IMR-90 (cell line): ENCODE measurements around the gene GARS1. TPM values are rescaled to one million over a fixed set of nuclear protein-coding genes. Genes with fewer than 3 reads are reported as not detected.

Source experiments
- ATAC-seq: fragments of 200-7000 bp; cut with Tn5 transposase; 2 replicates; pipeline ENCODE4 v1.9.1; 2020; ENCODE audit warnings: low read depth, mild to moderate bottlenecking, moderate library complexity
- BruUV-seq: library from RNA; stranded (reverse); fragments of 400-500 nt; replicated peaks from 2 replicates; lab custom pipeline; 2021; lab: Mats Ljungman, UMichigan
- CTCF ChIA-PET: fragments of 300-600 bp; formaldehyde crosslinking; extraction: SDS; loops from one replicate; lab custom pipeline; 2021; ENCODE audit warnings: antibody characterized with exemption; lab: Yijun Ruan, JAX
- POLR2A ChIA-PET: fragments of 300-600 bp; sonication (Branson Sonifier 250); formaldehyde crosslinking; loops from one replicate; lab custom pipeline; 2022; ENCODE audit warnings: antibody characterized with exemption; ENCODE audit not compliant: unreplicated experiment; lab: Charles Lee
- DNase-seq: peaks from one replicate; pipeline ENCODE4 v3.0.0; 2013
- H2AFZ ChIP-seq: replicated peaks from 2 replicates; pipeline ENCODE3; 2013; ENCODE audit warnings: low read length, mild to moderate bottlenecking; ENCODE audit not compliant: poor library complexity
- H2AK5ac ChIP-seq: 2 replicates; pipeline ENCODE4 v1.6.1; 2013; ENCODE audit warnings: low read depth, low read length, inconsistent platforms
- H2AK9ac ChIP-seq: replicated peaks from 2 replicates; pipeline ENCODE3; 2013; ENCODE audit warnings: mild to moderate bottlenecking, low read depth, low read length, moderate library complexity; ENCODE audit not compliant: poor library complexity
- H2BK120ac ChIP-seq: 2 replicates; pipeline ENCODE4 v1.6.1; 2013; ENCODE audit warnings: low read depth, low read length, inconsistent platforms
- H2BK15ac ChIP-seq: 3 replicates; pipeline ENCODE4 v1.6.1; 2013; ENCODE audit warnings: low read depth, low read length, inconsistent platforms
- H2BK20ac ChIP-seq: 2 replicates; pipeline ENCODE4 v1.6.1; 2013; ENCODE audit warnings: low read depth, mild to moderate bottlenecking, inconsistent platforms, low read length, moderate library complexity
- H2BK5ac ChIP-seq: 2 replicates; pipeline ENCODE4 v1.6.1; 2013; ENCODE audit warnings: mild to moderate bottlenecking, low read depth, low read length, inconsistent platforms; ENCODE audit not compliant: poor library complexity, severe bottlenecking
- H3K14ac ChIP-seq: replicated peaks from 2 replicates; pipeline ENCODE4 v1.6.1; 2013; ENCODE audit warnings: low read depth, low read length, inconsistent platforms
- H3K18ac ChIP-seq: 2 replicates; pipeline ENCODE4 v1.6.1; 2013; ENCODE audit warnings: low read depth, low read length, control low read depth
- H3K23ac ChIP-seq: 2 replicates; pipeline ENCODE4 v1.6.1; 2013; ENCODE audit warnings: low read depth, low read length, inconsistent platforms
- H3K27ac ChIP-seq: 2 replicates; pipeline ENCODE4 v1.5.1; 2013; ENCODE audit warnings: mild to moderate bottlenecking, control low read depth, low read length; ENCODE audit not compliant: insufficient read depth
- H3K27me3 ChIP-seq: 2 replicates; pipeline ENCODE4 v1.6.1; 2013; ENCODE audit warnings: low read length; ENCODE audit not compliant: control insufficient read depth, insufficient read depth
- H3K36me3 ChIP-seq: 2 replicates; pipeline ENCODE4 v1.6.1; 2013; ENCODE audit warnings: low read length, mixed read lengths; ENCODE audit not compliant: control insufficient read depth, insufficient read depth
- H3K4ac ChIP-seq: 2 replicates; pipeline ENCODE4 v1.6.1; 2013; ENCODE audit warnings: low read depth, low read length, inconsistent platforms
- H3K4me1 ChIP-seq: 2 replicates; pipeline ENCODE4 v1.6.1; 2013; ENCODE audit warnings: low read length, mixed read lengths; ENCODE audit not compliant: control insufficient read depth, insufficient read depth
- H3K4me2 ChIP-seq: 2 replicates; pipeline ENCODE4 v1.6.1; 2013; ENCODE audit warnings: low read depth, mild to moderate bottlenecking, control low read depth, low read length, moderate library complexity
- H3K4me3 ChIP-seq: 2 replicates; pipeline ENCODE4 v1.5.1; 2013; ENCODE audit warnings: low read depth, mild to moderate bottlenecking, control low read depth, low read length, moderate library complexity; ENCODE audit not compliant: insufficient read depth
- H3K56ac ChIP-seq: 2 replicates; pipeline ENCODE4 v1.6.1; 2013; ENCODE audit warnings: low read length, inconsistent platforms; ENCODE audit not compliant: insufficient read depth; ENCODE audit errors: extremely low read depth
- H3K79me1 ChIP-seq, 2 experiments: 2 replicates each; pipeline ENCODE4 v1.6.1; 2013; ENCODE audit warnings: low read length in 2 of 2, inconsistent platforms in 1 of 2, low read depth in 1 of 2
- H3K9ac ChIP-seq: 2 replicates; pipeline ENCODE4 v1.6.1; 2013; ENCODE audit warnings: low read depth, low read length, control low read depth
- H3K9me1 ChIP-seq: 2 replicates; pipeline ENCODE4 v1.6.1; 2013; ENCODE audit warnings: low read length, inconsistent platforms; ENCODE audit not compliant: insufficient read depth
- H3K9me3 ChIP-seq: 2 replicates; pipeline ENCODE4 v1.6.1; 2013; ENCODE audit warnings: low read length; ENCODE audit not compliant: control insufficient read depth, insufficient read depth
- H4K20me1 ChIP-seq: 2 replicates; pipeline ENCODE4 v1.6.1; 2013; ENCODE audit warnings: low read length, inconsistent platforms; ENCODE audit not compliant: insufficient read depth
- H4K5ac ChIP-seq: 2 replicates; pipeline ENCODE4 v1.6.1; 2013; ENCODE audit warnings: mild to moderate bottlenecking, low read depth, low read length, control low read depth
- H4K8ac ChIP-seq, 2 experiments: 2 replicates each; pipeline ENCODE4 v1.6.1; 2013; ENCODE audit warnings: low read depth in 2 of 2, low read length in 2 of 2, control low read depth in 1 of 2, inconsistent platforms in 1 of 2
- H4K91ac ChIP-seq: 2 replicates; pipeline ENCODE4 v1.6.1; 2013; ENCODE audit warnings: low read depth, low read length, inconsistent platforms; ENCODE audit not compliant: insufficient read depth
- BHLHE40 ChIP-seq: fragments of 150-350 bp; IDR thresholded peaks from 2 replicates; pipeline ENCODE4 v1.6.1; 2016; ENCODE audit warnings: mild to moderate bottlenecking, low read depth, low read length
- MAFK ChIP-seq: IDR thresholded peaks from 2 replicates; pipeline ENCODE4 v1.6.1; 2012; ENCODE audit warnings: low read depth, low read length, improper control_type of control experiment
- MAZ ChIP-seq: IDR thresholded peaks from 2 replicates; pipeline ENCODE4 v1.6.1; 2012; ENCODE audit warnings: low read depth, mild to moderate bottlenecking, low read length, improper control_type of control experiment, moderate library complexity, borderline replicate concordance
- RFX5 ChIP-seq: IDR thresholded peaks from 2 replicates; pipeline ENCODE4 v1.8.0; 2012; ENCODE audit warnings: low read depth, mild to moderate bottlenecking, low read length, moderate library complexity
- SMC3 ChIP-seq: fragments of 150-350 bp; IDR thresholded peaks from 2 replicates; pipeline ENCODE4 v1.6.1; 2016; ENCODE audit warnings: low read depth, mild to moderate bottlenecking, antibody characterized with exemption, low read length, moderate library complexity
- WGBS, 2 experiments: methylation state at CpG; one replicate each; pipeline versions ENCODE4 v1.1.5 to v1.1.7; 2013; ENCODE audit warnings: missing lambda C conversion rate in 2 of 2; ENCODE audit not compliant: insufficient read length in 1 of 2; ENCODE audit errors: extremely low coverage in 2 of 2; 5-methylcytosine and 5-hydroxymethylcytosine counted together
- dilution Hi-C: fragments of 300-500 bp; cut with HindIII; formaldehyde crosslinking; loops from one replicate; pipeline ENCODE4 v1.14.3; 2018; ENCODE audit warnings: low sequenced_read_pairs; ENCODE audit not compliant: unreplicated experiment
- in situ Hi-C: fragments of 300-500 bp; cut with MboI; formaldehyde crosslinking; loops from 3 replicates; pipeline ENCODE4 v1.14.3; 2019; ENCODE audit warnings: low sequenced_read_pairs, inconsistent platforms, mixed read lengths
- intact Hi-C: fragments of 100-400 bp; cut with micrococcal nuclease; formaldehyde crosslinking; loops from 2 replicates; pipeline ENCODE4 v1.10.0; 2022
- polyA plus RNA-seq, 3 experiments: library from polyadenylated mRNA; depleted of rRNA; stranded (reverse); fragments of >200 nt; gene quantifications; 2 replicates each; pipeline ENCODE4 v1.2.3, GENCODE V29; 2012; ENCODE audit warnings: low replicate concordance in 1 of 3
- total RNA-seq: library from RNA; depleted of rRNA; stranded (reverse); fragments of >200 nt; gene quantifications from 2 replicates; pipeline ENCODE4 v1.2.3, GENCODE V29; 2012
- TF ChIP-seq, protein P1 (sequence below): conservative IDR thresholded peaks from 2 replicates; pipeline ENCODE4 v1.5.1; 2012; ENCODE audit warnings: mild to moderate bottlenecking, low read depth, low read length, improper control_type of control experiment

Gene GARS1
- total and polyA plus RNA-seq, 2 of the 4 experiments (the other 2 are of a cell fraction): 105 to 551 TPM

DNA sequence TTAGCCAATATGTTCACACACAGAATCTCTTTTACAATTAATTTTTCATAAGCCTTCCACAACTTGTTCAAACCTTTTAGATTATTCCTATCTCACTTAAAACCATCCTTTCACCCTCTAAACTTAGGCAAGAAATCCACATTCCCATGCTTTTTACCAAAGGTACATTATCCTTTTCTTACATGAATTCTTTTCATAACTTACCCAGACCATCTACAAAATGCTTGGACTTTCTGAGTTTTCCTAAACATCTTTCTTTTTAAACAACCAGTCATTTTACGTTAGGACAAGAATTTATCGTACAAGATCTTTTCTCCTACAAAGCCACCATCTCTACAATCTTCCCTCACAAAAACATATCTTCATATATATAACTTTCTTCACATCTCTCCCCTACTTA is 18.8 kb upstream of the GARS1 start:
- Histone ChIP-seq H3K4me1 (no peaks in the 10 kb centered on the region), H3K4ac (no peak overlapping the region), H2AK5ac (no peak overlapping the region), H2BK20ac (no peak overlapping the region), H4K91ac (no peak overlapping the region), H3K23ac (no peak overlapping the region), H3K56ac (no peak overlapping the region), H3K14ac (no peak overlapping the region), H3K18ac (no peak overlapping the region), H3K27me3 (no peaks in the 10 kb centered on the region), H3K79me1 (no peaks in the 10 kb centered on the region; a peak in 1 of 4 replicates), H3K36me3 (peaks cover 26% of the 10 kb centered on the region), H3K27ac (no peak overlapping the region), H4K8ac (no peak overlapping the region), H2BK5ac (no peak overlapping the region), H2AK9ac (no peak overlapping the region), H2AFZ (no peak overlapping the region), H2BK15ac (no peak overlapping the region), H4K5ac (no peak overlapping the region), H3K4me3 (no peak overlapping the region), H3K4me2 (no peak overlapping the region), H4K20me1 (no peaks in the 10 kb centered on the region), H3K9me1 (no peaks in the 10 kb centered on the region), H2BK120ac (no peak overlapping the region), H3K9me3 (peaks cover 2% of the 10 kb centered on the region), H3K9ac (no peak overlapping the region)
- TF ChIP-seq MAZ (no peak), BHLHE40 (no peak), RFX5 (no peak), MAFK (no peak), SMC3 (no peak)
- TF ChIP-seq, protein P1, sequence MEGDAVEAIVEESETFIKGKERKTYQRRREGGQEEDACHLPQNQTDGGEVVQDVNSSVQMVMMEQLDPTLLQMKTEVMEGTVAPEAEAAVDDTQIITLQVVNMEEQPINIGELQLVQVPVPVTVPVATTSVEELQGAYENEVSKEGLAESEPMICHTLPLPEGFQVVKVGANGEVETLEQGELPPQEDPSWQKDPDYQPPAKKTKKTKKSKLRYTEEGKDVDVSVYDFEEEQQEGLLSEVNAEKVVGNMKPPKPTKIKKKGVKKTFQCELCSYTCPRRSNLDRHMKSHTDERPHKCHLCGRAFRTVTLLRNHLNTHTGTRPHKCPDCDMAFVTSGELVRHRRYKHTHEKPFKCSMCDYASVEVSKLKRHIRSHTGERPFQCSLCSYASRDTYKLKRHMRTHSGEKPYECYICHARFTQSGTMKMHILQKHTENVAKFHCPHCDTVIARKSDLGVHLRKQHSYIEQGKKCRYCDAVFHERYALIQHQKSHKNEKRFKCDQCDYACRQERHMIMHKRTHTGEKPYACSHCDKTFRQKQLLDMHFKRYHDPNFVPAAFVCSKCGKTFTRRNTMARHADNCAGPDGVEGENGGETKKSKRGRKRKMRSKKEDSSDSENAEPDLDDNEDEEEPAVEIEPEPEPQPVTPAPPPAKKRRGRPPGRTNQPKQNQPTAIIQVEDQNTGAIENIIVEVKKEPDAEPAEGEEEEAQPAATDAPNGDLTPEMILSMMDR: no peak
- no TSS peak for BruUV-seq
- ATAC-seq (no peak), DNase-seq (no peak)
- dilution Hi-C loops (no loop called here), in situ Hi-C loops (no loop called here), intact Hi-C loops (no loop called here)
- CTCF ChIA-PET: no interaction called here
- POLR2A ChIA-PET: no interaction called here
- 100% methylated on average over 1 to 2 of the region's 2 CpGs for WGBS, 2 experiments
